Neural progenitor cell (in vitro differentiated cells): ENCODE results near the gene KDM8. TPM values are rescaled to one million over a fixed set of nuclear protein-coding genes. Genes with fewer than 3 reads are reported as not detected.

ENCODE experiments used
- DNase-seq: peaks from one replicate; pipeline ENCODE4 v3.0.0-alpha.2; 2016; ENCODE audit warnings: low spot score
- H2AFZ ChIP-seq: fragments of 200-600 bp; sonication (generic); replicated peaks from 2 replicates; pipeline ENCODE4 v1.6.1; 2016; ENCODE audit warnings: antibody characterized with exemption
- H3F3A ChIP-seq: fragments of 200-600 bp; sonication (generic); 2 replicates; pipeline ENCODE4 v1.6.1; 2016; ENCODE audit warnings: antibody characterized with exemption, low read depth
- H3K27ac ChIP-seq: fragments of 200-600 bp; sonication (generic); 2 replicates; pipeline ENCODE4 v1.5.1; 2016; ENCODE audit warnings: mild to moderate bottlenecking
- H3K27me3 ChIP-seq: fragments of 200-600 bp; sonication (generic); 2 replicates; pipeline ENCODE4 v1.6.1; 2016; ENCODE audit warnings: mild to moderate bottlenecking, moderate library complexity
- H3K36me3 ChIP-seq: fragments of 200-600 bp; sonication (generic); 2 replicates; pipeline ENCODE4 v1.5.1; 2016
- H3K4me1 ChIP-seq: fragments of 200-600 bp; sonication (generic); 2 replicates; pipeline ENCODE4 v1.6.1; 2016; ENCODE audit warnings: mixed run types
- H3K4me2 ChIP-seq: fragments of 200-600 bp; sonication (generic); 2 replicates; pipeline ENCODE4 v1.6.1; 2016
- H3K4me3 ChIP-seq: fragments of 200-600 bp; sonication (generic); 2 replicates; pipeline ENCODE4 v1.5.1; 2016
- H3K79me2 ChIP-seq: fragments of 200-600 bp; sonication (generic); 2 replicates; pipeline ENCODE4 v1.6.1; 2016; ENCODE audit warnings: low read depth
- H3K9ac ChIP-seq: fragments of 200-600 bp; sonication (generic); 2 replicates; pipeline ENCODE4 v1.6.1; 2016
- H3K9me3 ChIP-seq: fragments of 200-600 bp; sonication (generic); 2 replicates; pipeline ENCODE4 v1.5.1; 2016; ENCODE audit warnings: low read depth
- H4K20me1 ChIP-seq: fragments of 200-600 bp; sonication (generic); 2 replicates; pipeline ENCODE4 v1.6.1; 2016; ENCODE audit warnings: low read depth
- H3K27ac Mint-ChIP-seq: 3 replicates; pipeline ENCODE4 v1.8.0; 2021; ENCODE audit warnings: mixed read lengths
- H3K27me3 Mint-ChIP-seq: 2 replicates; pipeline ENCODE4 v1.8.0; 2022; ENCODE audit warnings: low read depth, mild to moderate bottlenecking, inconsistent platforms, moderate library complexity, mixed read lengths; ENCODE audit not compliant: insufficient read depth
- H3K36me3 Mint-ChIP-seq: 3 replicates; pipeline ENCODE4 v1.8.0; 2021; ENCODE audit warnings: mixed read lengths
- H3K4me1 Mint-ChIP-seq: 3 replicates; pipeline ENCODE4 v1.8.0; 2021; ENCODE audit warnings: mixed read lengths
- H3K4me3 Mint-ChIP-seq: 3 replicates; pipeline ENCODE4 v1.8.0; 2021; ENCODE audit warnings: mild to moderate bottlenecking, moderate library complexity, mixed read lengths
- H3K9me3 Mint-ChIP-seq: 3 replicates; pipeline ENCODE4 v1.8.0; 2020; ENCODE audit warnings: mixed read lengths
- CTCF ChIP-seq: fragments of 200-600 bp; sonication (generic); IDR thresholded peaks from 2 replicates; pipeline ENCODE4 v1.5.1; 2017; ENCODE audit warnings: antibody characterized with exemption, mild to moderate bottlenecking
- EZH2 ChIP-seq: fragments of 200-600 bp; sonication (generic); IDR thresholded peaks from 2 replicates; pipeline ENCODE4 v1.6.1; 2017; ENCODE audit warnings: antibody characterized with exemption, mild to moderate bottlenecking, moderate library complexity
- EZH2phosphoT487 ChIP-seq: fragments of 200-600 bp; sonication (generic); IDR thresholded peaks from 2 replicates; pipeline ENCODE4 v1.6.1; 2017; ENCODE audit warnings: antibody characterized with exemption
- total RNA-seq: library from RNA; depleted of rRNA; stranded (reverse); fragments of >200 nt; gene quantifications from 2 replicates; pipeline ENCODE4 v1.2.3, GENCODE V29; 2015; ENCODE audit warnings: low replicate concordance

KDM8 gene
- total RNA-seq, 1 donor from 2014 or later = 6.5 TPM

- H3K9me3 ChIP-seq = no peaks in the 10 kb centered on the region
- no peak for DNase-seq
- H3K4me2 ChIP-seq = no peak overlapping the region
- no peaks in the 10 kb centered on the region for H4K20me1 ChIP-seq
- no peaks in the 10 kb centered on the region for H3K36me3 ChIP-seq
- no peak overlapping the region for H3K27ac ChIP-seq
- no peaks in the 10 kb centered on the region for H3K27me3 ChIP-seq
- Mint-ChIP-seq H3K27me3 (peaks cover 2% of the 10 kb centered on the region), H3K9me3 (peaks cover 2% of the 10 kb centered on the region), H3K4me3 (no peak overlapping the region), H3K4me1 (peaks cover 7% of the 10 kb centered on the region), H3K36me3 (peaks cover 2% of the 10 kb centered on the region), H3K27ac (no peak overlapping the region)
- H3K4me1 ChIP-seq = no peaks in the 10 kb centered on the region
- H2AFZ ChIP-seq = no peak overlapping the region
- H3K4me3 ChIP-seq = no peak overlapping the region
- H3F3A ChIP-seq = no peaks in the 10 kb centered on the region
- TF ChIP-seq CTCF (no peak), EZH2phosphoT487 (no peak), EZH2 (no peak)
- H3K9ac ChIP-seq = no peak overlapping the region
- no peaks in the 10 kb centered on the region for H3K79me2 ChIP-seq
Observed at GRCh38 chr16:27168790-27169189, 34.5 kb upstream of the KDM8 start.

DNA sequence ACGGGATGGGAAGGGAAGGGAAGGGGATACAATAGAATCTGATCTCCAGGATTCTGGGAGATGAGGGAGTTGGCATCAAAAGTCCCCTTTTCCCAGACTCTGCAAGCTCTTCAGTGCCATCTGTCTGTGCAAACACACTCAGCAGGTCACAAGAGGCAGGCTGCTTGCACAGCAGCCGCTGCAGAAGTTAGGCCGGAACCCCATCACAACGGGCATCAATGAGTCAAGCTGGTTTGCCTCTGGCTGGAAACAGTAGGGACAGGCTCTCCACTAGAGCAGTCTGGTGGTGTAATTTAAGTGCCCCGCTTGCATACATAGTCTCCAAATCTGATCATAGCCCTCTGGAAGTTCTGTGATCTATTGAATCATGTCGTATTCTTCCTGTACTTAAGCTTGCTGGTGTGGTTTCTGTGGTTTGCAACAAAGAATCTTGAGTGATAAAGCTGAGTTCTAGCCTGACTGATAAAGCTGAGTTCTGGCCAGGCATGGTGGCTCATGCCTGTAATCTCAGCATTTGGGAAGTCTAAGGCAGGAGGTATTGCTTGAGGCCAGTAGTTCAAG, 33.7 kb upstream of the KDM8 start:
- H3K9me3 ChIP-seq = no peaks in the 10 kb centered on the region
- peaks cover 2% of the 10 kb centered on the region for H3K27me3 Mint-ChIP-seq
- peaks cover 2% of the 10 kb centered on the region for H3K9me3 Mint-ChIP-seq
- H3K27me3 ChIP-seq = no peaks in the 10 kb centered on the region
- no peaks in the 10 kb centered on the region for H3F3A ChIP-seq
- peak overlapping the region; percentile 55 for H2AFZ ChIP-seq
- no peaks in the 10 kb centered on the region for H3K79me2 ChIP-seq
- H3K4me2 ChIP-seq = no peak overlapping the region
- H3K27ac Mint-ChIP-seq = no peak overlapping the region
- H3K4me1 ChIP-seq = no peaks in the 10 kb centered on the region
- no peaks in the 10 kb centered on the region for H3K36me3 ChIP-seq
- H3K27ac ChIP-seq = no peak overlapping the region
- H3K9ac ChIP-seq = no peak overlapping the region
- peaks cover 2% of the 10 kb centered on the region for H3K36me3 Mint-ChIP-seq
- peaks cover 6% of the 10 kb centered on the region for H3K4me1 Mint-ChIP-seq
- no peak overlapping the region for H3K4me3 Mint-ChIP-seq
- DNase-seq = peak; percentile 29
- no peaks in the 10 kb centered on the region for H4K20me1 ChIP-seq
- no peak overlapping the region for H3K4me3 ChIP-seq
- peak; percentile 31 for TF ChIP-seq CTCF
- no peak for TF ChIP-seq EZH2

DNA sequence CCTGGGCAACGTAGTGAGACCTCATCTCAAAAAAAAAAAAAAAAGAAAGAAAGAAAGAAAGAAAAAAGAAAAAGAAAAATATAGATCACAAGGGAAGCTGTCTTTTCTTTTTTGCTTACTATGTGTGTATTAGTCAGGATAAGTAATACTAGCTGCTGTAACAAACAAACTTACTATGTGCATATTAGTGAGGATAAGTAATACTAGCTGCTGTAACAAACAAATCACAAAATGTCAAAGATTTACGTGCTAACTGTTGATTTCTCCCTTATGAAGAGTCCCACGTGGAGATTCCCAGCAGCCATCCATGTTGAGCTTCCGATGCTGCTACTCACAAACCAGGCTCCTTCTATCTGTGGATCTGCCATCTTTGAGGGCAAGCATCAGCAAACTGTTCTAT, 31.7 kb upstream of the KDM8 start:
- DNase-seq = no peak

More for the DNA sequence above, 31.7 kb upstream of the KDM8 start:
- Histone ChIP-seq H3K79me2 (no peaks in the 10 kb centered on the region), H3F3A (no peaks in the 10 kb centered on the region), H4K20me1 (no peaks in the 10 kb centered on the region), H3K36me3 (no peaks in the 10 kb centered on the region), H3K27ac (no peak overlapping the region), H3K27me3 (no peaks in the 10 kb centered on the region), H3K4me2 (no peak overlapping the region), H3K9ac (no peak overlapping the region), H3K4me3 (no peak overlapping the region), H2AFZ (no peak overlapping the region), H3K9me3 (no peaks in the 10 kb centered on the region), H3K4me1 (no peaks in the 10 kb centered on the region)
- H3K27me3 Mint-ChIP-seq = peaks cover 2% of the 10 kb centered on the region
- H3K9me3 Mint-ChIP-seq = peaks cover 2% of the 10 kb centered on the region
- H3K27ac Mint-ChIP-seq = no peak overlapping the region
- TF ChIP-seq CTCF (no peak), EZH2 (no peak), EZH2phosphoT487 (no peak)
- peaks cover 5% of the 10 kb centered on the region for H3K4me1 Mint-ChIP-seq
- no peak overlapping the region for H3K4me3 Mint-ChIP-seq
- peaks cover 2% of the 10 kb centered on the region for H3K36me3 Mint-ChIP-seq
